Neural cell (in vitro differentiated cells): ENCODE results near the gene ANTXR1. TPM values are rescaled to one million over a fixed set of nuclear protein-coding genes. Genes with fewer than 3 reads are reported as not detected.

ENCODE experiments used
- H2AFZ ChIP-seq: fragments of 200-600, 300-800 bp; sonication (generic), shearing (Covaris generic); 2 replicates; pipeline ENCODE4 v1.6.0; 2014; ENCODE audit warnings: low read depth, mild to moderate bottlenecking, antibody characterized with exemption, low read length, moderate library complexity
- H3F3A ChIP-seq: fragments of 200-600 bp; shearing (Covaris generic); 2 replicates; pipeline ENCODE4 v1.6.1; 2016; ENCODE audit warnings: mild to moderate bottlenecking, moderate library complexity, mixed read lengths, antibody characterized with exemption, low read length; ENCODE audit not compliant: insufficient read depth, poor library complexity, severe bottlenecking
- H3K27ac ChIP-seq: fragments of 200-600, 300-800 bp; sonication (generic), shearing (Covaris generic); 2 replicates; pipeline ENCODE4 v1.5.1; 2014; ENCODE audit warnings: mild to moderate bottlenecking, low read length, moderate library complexity
- H3K27me3 ChIP-seq: fragments of 300-800, 200-600 bp; sonication (generic), shearing (Covaris generic); 2 replicates; pipeline ENCODE4 v1.6.0; 2014; ENCODE audit warnings: mild to moderate bottlenecking, low read depth, low read length, moderate library complexity; ENCODE audit not compliant: insufficient read depth
- H3K36me3 ChIP-seq: fragments of 300-800, 200-600 bp; sonication (generic), shearing (Covaris generic); 2 replicates; pipeline ENCODE4 v1.5.1; 2014; ENCODE audit warnings: mild to moderate bottlenecking, antibody characterized with exemption, low read length, moderate library complexity; ENCODE audit not compliant: insufficient read depth
- H3K4me2 ChIP-seq: fragments of 300-800, 200-600 bp; sonication (generic), shearing (Covaris generic); 2 replicates; pipeline ENCODE4 v1.6.0; 2014; ENCODE audit warnings: mild to moderate bottlenecking, low read length
- H3K4me3 ChIP-seq: fragments of 300-800, 200-600 bp; sonication (generic), shearing (Covaris generic); 2 replicates; pipeline ENCODE4 v1.5.1; 2014; ENCODE audit warnings: mild to moderate bottlenecking, low read length, moderate library complexity
- H3K79me2 ChIP-seq: fragments of 200-600 bp; shearing (Covaris generic); replicated peaks from 2 replicates; pipeline ENCODE4 v1.6.0; 2014; ENCODE audit warnings: mild to moderate bottlenecking, low read length, moderate library complexity; ENCODE audit not compliant: insufficient read depth
- H3K9ac ChIP-seq: fragments of 300-800, 200-600 bp; sonication (generic), shearing (Covaris generic); 2 replicates; pipeline ENCODE4 v1.6.1; 2016; ENCODE audit warnings: mild to moderate bottlenecking, low read length, mixed read lengths
- H3K9me2 ChIP-seq: fragments of 200-600 bp; shearing (Covaris generic); 2 replicates; pipeline ENCODE4 v1.6.1; 2016; ENCODE audit warnings: mild to moderate bottlenecking, low read length, mixed read lengths; ENCODE audit not compliant: insufficient read depth
- H3K9me3 ChIP-seq: fragments of 200-600, 300-800 bp; sonication (generic), shearing (Covaris generic); 2 replicates; pipeline ENCODE4 v1.6.1; 2016; ENCODE audit warnings: mild to moderate bottlenecking, mixed run types, low read length, moderate library complexity, mixed read lengths
- H4K20me1 ChIP-seq: fragments of 200-600 bp; shearing (Covaris generic); 2 replicates; pipeline ENCODE4 v1.6.1; 2016; ENCODE audit warnings: mild to moderate bottlenecking, mixed run types; ENCODE audit not compliant: insufficient read depth
- EP300 ChIP-seq: fragments of 450-650 bp; conservative IDR thresholded peaks from 2 replicates; pipeline ENCODE4 v1.6.1; 2014; ENCODE audit warnings: antibody characterized with exemption, mild to moderate bottlenecking, moderate library complexity; ENCODE audit not compliant: poor library complexity, severe bottlenecking
- EZH2 ChIP-seq: fragments of 200-600, 300-800 bp; shearing (Covaris generic), sonication (generic); IDR thresholded peaks from 2 replicates; pipeline ENCODE4 v1.6.1; 2014; ENCODE audit warnings: antibody characterized with exemption, low read length, borderline replicate concordance, mild to moderate bottlenecking; ENCODE audit not compliant: insufficient read depth, poor library complexity, severe bottlenecking
- MXI1 ChIP-seq: fragments of 450-650 bp; conservative IDR thresholded peaks from 2 replicates; pipeline ENCODE4 v1.6.1; 2014; ENCODE audit warnings: antibody characterized with exemption, mild to moderate bottlenecking; ENCODE audit not compliant: poor library complexity, severe bottlenecking
- POLR2AphosphoS5 ChIP-seq: IDR thresholded peaks from 2 replicates; pipeline ENCODE4 v1.6.1; 2012
- RAD21 ChIP-seq: fragments of 450-650 bp; conservative IDR thresholded peaks from 2 replicates; pipeline ENCODE4 v1.6.1; 2014; ENCODE audit warnings: antibody characterized with exemption, mild to moderate bottlenecking, moderate library complexity
- SMC3 ChIP-seq: fragments of 450-650 bp; conservative IDR thresholded peaks from 2 replicates; pipeline ENCODE4 v1.6.1; 2014; ENCODE audit warnings: antibody characterized with exemption, mild to moderate bottlenecking, moderate library complexity; ENCODE audit not compliant: poor library complexity
- TAF1 ChIP-seq: IDR thresholded peaks from 2 replicates; pipeline ENCODE4 v1.6.1; 2012; ENCODE audit warnings: low read depth
- polyA plus RNA-seq: library from polyadenylated mRNA; depleted of rRNA; stranded (reverse); fragments of >200 nt; gene quantifications from 2 replicates; pipeline ENCODE4 v1.2.3, GENCODE V29; 2014
- TF ChIP-seq, protein P1 (sequence below): fragments of 450-650 bp; IDR thresholded peaks from 2 replicates; pipeline ENCODE4 v1.5.1; 2014; ENCODE audit warnings: antibody characterized with exemption, mild to moderate bottlenecking, moderate library complexity; ENCODE audit not compliant: poor library complexity, severe bottlenecking
- TF ChIP-seq, protein P2 (sequence below): IDR thresholded peaks from 2 replicates; pipeline ENCODE4 v1.6.1; 2012; ENCODE audit warnings: borderline replicate concordance

The ANTXR1 gene
- polyA plus RNA-seq, 1 donor from 2014 or later, result 4.9 TPM

DNA sequence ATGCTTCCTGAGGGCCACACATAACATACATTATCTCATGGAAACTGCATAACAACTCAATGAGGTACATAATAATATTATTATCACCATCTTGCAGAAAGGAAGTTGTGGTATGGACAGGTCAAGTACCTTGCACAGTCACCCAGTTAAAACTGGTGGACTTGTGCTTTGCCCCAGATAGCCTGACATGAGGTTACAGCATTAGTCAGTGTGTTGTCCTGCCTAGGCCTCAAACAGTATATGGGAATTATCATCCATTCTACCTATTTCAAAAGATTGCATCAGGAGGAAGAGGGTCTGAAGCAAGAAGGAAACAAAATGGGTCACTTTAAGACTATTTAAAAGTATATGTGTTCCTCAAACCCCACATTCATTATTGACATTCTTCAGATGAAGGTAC lies 5.4 kb upstream of the ANTXR1 start:
- Histone ChIP-seq H4K20me1 (no peaks in the 10 kb centered on the region), H3K4me3 (no peak overlapping the region), H3K27me3 (no peaks in the 10 kb centered on the region), H2AFZ (no peak overlapping the region), H3K9me2 (no peaks in the 10 kb centered on the region), H3F3A (no peaks in the 10 kb centered on the region), H3K36me3 (no peaks in the 10 kb centered on the region), H3K27ac (no peak overlapping the region), H3K4me2 (no peak overlapping the region), H3K79me2 (no peaks in the 10 kb centered on the region), H3K9me3 (no peaks in the 10 kb centered on the region), H3K9ac (no peak overlapping the region)
- TF ChIP-seq EP300 (no peak), RAD21 (no peak), MXI1 (no peak), EZH2 (no peak), SMC3 (no peak), TAF1 (no peak), POLR2AphosphoS5 (no peak)
- TF ChIP-seq, protein P1, sequence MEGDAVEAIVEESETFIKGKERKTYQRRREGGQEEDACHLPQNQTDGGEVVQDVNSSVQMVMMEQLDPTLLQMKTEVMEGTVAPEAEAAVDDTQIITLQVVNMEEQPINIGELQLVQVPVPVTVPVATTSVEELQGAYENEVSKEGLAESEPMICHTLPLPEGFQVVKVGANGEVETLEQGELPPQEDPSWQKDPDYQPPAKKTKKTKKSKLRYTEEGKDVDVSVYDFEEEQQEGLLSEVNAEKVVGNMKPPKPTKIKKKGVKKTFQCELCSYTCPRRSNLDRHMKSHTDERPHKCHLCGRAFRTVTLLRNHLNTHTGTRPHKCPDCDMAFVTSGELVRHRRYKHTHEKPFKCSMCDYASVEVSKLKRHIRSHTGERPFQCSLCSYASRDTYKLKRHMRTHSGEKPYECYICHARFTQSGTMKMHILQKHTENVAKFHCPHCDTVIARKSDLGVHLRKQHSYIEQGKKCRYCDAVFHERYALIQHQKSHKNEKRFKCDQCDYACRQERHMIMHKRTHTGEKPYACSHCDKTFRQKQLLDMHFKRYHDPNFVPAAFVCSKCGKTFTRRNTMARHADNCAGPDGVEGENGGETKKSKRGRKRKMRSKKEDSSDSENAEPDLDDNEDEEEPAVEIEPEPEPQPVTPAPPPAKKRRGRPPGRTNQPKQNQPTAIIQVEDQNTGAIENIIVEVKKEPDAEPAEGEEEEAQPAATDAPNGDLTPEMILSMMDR, result no peak
- TF ChIP-seq, protein P2, sequence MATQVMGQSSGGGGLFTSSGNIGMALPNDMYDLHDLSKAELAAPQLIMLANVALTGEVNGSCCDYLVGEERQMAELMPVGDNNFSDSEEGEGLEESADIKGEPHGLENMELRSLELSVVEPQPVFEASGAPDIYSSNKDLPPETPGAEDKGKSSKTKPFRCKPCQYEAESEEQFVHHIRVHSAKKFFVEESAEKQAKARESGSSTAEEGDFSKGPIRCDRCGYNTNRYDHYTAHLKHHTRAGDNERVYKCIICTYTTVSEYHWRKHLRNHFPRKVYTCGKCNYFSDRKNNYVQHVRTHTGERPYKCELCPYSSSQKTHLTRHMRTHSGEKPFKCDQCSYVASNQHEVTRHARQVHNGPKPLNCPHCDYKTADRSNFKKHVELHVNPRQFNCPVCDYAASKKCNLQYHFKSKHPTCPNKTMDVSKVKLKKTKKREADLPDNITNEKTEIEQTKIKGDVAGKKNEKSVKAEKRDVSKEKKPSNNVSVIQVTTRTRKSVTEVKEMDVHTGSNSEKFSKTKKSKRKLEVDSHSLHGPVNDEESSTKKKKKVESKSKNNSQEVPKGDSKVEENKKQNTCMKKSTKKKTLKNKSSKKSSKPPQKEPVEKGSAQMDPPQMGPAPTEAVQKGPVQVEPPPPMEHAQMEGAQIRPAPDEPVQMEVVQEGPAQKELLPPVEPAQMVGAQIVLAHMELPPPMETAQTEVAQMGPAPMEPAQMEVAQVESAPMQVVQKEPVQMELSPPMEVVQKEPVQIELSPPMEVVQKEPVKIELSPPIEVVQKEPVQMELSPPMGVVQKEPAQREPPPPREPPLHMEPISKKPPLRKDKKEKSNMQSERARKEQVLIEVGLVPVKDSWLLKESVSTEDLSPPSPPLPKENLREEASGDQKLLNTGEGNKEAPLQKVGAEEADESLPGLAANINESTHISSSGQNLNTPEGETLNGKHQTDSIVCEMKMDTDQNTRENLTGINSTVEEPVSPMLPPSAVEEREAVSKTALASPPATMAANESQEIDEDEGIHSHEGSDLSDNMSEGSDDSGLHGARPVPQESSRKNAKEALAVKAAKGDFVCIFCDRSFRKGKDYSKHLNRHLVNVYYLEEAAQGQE, result no peak

DNA sequence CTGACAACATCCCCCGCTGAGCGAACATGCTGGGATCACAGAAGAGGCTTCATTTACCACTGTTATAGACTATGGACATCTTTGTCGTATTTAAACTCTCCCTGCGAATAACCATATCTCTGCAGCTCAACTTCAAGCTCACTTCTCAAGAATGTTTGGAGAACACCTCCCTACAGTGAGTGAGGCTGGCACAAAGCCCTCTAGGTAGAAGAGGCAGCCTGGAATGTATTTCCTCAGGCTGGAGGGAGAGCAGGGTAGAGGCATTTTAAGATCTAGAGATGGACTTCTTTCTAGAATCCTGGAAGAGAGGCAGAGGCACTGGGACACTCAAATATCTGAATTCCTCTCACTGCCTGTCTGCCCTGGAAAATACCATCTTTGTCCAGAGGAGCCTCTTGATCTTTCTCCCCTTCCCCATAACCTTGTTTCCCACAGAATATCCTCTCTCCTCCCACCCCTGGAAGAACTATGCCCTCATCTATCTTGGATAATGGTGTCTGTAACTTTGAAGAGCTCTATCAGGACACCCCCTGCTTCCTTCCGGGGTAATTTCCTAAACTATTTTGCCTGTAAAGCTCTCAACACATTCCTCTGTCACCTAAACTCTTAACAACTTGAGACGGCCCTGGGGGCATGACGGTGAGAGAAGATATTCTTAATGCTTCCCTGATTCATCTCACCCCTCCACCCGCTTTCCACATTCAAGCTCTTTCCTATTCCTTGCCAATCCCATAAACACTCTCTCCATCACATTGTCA lies 2.4 kb upstream of the ANTXR1 start:
- H3K9me2 ChIP-seq, result no peaks in the 10 kb centered on the region
- H3K9ac ChIP-seq, result no peak overlapping the region
- H3K79me2 ChIP-seq, result peaks cover 14% of the 10 kb centered on the region
- no peaks in the 10 kb centered on the region for H3K9me3 ChIP-seq
- no peaks in the 10 kb centered on the region for H4K20me1 ChIP-seq
- no peak overlapping the region for H2AFZ ChIP-seq
- H3K27ac ChIP-seq, result no peak overlapping the region
- H3K4me3 ChIP-seq, result no peak overlapping the region
- H3K4me2 ChIP-seq, result no peak overlapping the region
- no peaks in the 10 kb centered on the region for H3F3A ChIP-seq
- no peaks in the 10 kb centered on the region for H3K36me3 ChIP-seq
- no peaks in the 10 kb centered on the region for H3K27me3 ChIP-seq
- no peak for TF ChIP-seq TAF1
- no peak for TF ChIP-seq EP300
- TF ChIP-seq POLR2AphosphoS5, result no peak
- TF ChIP-seq, protein P1, result no peak
- TF ChIP-seq, protein P2, result no peak
- no peak for TF ChIP-seq SMC3
- TF ChIP-seq EZH2, result no peak
